Hepatic stellate cell (primary cell): ENCODE results near the gene DPPA4.

ENCODE experiments used
- DNase-seq: peaks from one replicate; pipeline ENCODE4 v3.0.0; 2011; ENCODE audit warnings: low spot score

Gene DPPA4

DNA sequence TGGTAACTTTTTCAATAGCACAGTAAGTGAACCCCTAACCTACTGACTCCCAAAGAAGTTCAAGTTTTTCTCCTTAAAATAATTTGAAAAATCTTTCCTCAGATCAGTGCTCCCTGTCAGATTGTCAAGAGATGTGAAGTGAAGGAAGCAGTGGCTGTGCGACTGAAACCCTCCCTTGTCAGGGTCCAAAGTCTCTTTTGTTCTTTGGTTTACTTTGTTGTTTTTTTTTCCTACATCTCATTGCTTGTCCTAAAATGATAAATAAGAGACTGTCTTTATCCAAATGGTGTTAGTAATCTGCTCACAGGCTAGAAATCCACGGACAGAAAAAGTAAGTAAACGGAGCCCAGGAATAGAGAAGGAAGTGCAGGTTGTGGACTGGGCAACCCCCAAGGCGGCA lies 976 bp upstream of the DPPA4 start:
- no peak for DNase-seq

DNA sequence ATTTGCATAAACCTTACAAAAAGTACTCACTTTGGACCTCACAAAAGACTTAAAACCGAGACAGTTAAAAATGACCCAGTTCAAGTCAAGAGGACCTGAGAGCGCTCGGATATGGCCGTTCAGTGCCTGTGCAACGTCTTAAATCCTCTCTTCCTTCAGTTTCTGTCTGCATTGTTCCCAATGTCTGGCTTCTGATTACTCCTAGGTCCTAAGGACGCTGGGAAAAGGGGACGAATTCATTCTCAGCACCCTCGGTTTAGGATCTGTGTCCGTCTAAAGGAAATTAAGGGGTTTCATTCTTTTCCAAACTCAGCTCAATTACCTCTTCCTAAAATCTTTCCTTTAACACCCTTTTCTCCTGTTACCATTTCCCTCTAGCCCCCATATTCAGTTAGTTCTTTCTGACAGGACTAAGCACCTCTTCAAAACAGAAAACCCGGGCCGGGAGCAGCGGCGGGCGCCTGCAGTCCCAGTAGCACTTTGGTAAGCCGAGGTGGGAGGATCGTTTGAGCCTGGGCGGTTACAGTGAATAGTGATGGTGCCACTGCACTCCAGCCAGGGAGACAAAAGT lies 970 bp downstream of the DPPA4 start:
- no peak for DNase-seq

- DNase-seq: no peak
These were observed 2.8 kb downstream of the DPPA4 start for GRCh38 chr3:109334572-109334971.

GRCh38 chr3:109331692-109332091 lies 5.7 kb downstream of the DPPA4 start:
- DNase-seq: no peak

GRCh38 chr3:109330405-109330804 lies 6.9 kb downstream of the DPPA4 start:
- no peak for DNase-seq

DNA sequence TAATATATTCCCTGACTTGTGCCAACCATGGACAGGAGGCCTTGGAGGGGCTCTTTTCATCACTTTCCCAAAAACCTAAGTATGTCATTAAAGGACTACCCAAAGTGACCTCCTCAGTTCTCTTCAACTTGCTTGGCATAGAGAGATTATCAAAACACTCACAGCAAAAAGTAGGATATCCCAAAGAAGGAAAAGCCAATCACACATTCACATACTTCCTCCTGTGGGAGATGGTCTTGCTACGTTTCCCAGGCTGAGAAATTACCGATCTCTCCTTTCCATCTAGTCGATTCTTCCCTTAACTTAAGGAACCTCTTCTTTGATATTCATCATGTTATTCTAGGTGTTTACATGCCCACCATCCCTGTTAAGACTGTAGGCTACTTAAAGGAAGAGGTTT lies 9.1 kb downstream of the DPPA4 start:
- no peak for DNase-seq

GRCh38 chr3:109325657-109326056 lies 11.7 kb downstream of the DPPA4 start:
- DNase-seq: no peak

DNA sequence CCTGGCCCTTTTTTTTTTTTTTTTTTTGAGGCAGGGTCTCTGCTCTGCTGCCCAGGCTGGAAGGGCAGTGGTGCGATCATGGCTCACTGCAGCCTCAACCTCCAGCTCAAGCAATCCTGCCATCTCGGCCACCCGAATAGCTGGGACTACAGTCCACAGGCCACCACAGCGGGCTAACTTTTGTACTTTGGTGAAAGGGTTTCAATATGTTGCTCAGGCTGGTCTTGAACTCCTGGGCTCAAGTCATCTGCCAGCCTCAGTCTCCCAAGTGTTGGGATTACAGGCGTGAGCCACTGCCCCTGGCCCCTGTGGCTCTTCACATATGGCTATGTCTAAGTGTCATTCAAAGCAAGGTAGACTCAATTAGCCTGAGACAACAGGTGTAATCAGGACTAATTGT lies 12.2 kb downstream of the DPPA4 start:
- DNase-seq: no peak

DNA sequence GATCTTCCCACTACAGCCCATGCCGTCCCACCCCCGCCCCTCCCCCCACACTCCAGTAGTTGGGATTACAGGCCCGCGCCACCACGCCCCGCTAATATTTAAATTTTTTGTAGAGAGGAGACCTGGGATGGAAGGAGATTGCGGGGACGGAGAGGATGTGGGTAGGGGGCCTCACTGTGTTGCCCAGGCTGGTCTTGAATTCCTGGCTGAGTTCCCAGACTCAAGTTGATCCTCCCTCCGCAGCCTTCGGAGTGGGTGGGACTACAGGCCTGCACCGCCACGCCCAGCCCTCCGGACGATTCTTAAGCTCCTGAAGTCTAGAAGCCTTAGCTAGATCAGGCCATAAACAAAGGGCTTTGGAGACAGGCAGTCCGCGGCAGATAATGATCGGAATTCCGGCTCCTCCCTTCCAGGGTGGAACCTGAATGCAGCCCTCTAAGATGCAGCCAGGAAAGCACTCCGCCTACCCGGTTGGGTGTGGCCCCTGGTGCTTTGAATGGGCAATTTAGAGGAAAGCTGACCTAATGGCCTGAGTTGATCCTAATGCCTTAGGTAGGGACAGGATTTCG lies 21.1 kb downstream of the DPPA4 start, which contains the start of gene DPPA2:
TSS of gene DPPA2 (minus strand) at position 356 of the 569 bp plus-strand sequence. CDS start 1,975 bp downstream, outside the sequence.
- DNase-seq: no peak

DNA sequence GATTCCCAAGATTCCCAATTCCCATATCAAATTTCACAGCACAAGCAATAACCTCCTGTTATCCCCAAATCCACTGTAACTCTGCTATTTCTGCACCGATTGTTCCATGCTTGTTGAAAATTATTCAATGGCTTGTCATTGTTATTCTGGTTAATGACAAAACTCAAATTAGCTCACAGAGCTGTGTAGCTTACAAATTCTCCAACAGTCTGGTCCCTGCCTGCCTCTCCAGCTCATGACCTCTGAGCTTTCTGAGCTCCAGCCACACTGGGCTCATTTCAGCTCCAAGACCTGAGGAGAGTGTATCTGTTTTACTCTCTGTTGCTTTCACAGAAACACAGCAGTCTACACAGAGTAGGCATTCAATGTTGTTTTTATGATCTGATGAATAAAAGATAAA lies 24.3 kb downstream of the DPPA4 start:
- no peak for DNase-seq

GRCh38 chr3:109297496-109297895 lies 39.9 kb downstream of the DPPA4 start:
- DNase-seq: no peak

GRCh38 chr3:109284071-109284470 lies 53.3 kb downstream of the DPPA4 start:
- DNase-seq: no peak

DNA sequence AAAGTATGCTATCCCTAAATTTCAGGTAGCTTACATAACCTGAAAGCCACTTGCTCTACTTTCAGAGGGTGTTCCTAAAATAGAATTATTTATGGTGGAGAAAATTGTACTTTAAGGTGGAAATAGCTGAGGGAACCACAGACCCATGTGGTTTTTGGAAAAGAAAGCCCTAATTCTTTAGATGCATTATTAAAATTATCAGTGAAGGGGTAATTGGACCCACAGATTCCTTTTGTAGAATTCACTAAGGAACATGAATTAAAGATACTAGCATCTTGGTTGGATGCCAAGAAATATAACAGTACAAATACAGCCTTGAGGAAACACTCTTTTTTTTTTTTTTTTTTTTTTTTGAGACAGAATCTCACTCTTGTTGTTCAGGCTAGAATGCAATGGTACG lies 58.8 kb downstream of the DPPA4 start:
- no peak for DNase-seq

- DNase-seq: no peak
These were observed 59.2 kb downstream of the DPPA4 start for GRCh38 chr3:109278141-109278540.
